Measurements from ENCODE around the gene POLN.

The POLN gene

DNA sequence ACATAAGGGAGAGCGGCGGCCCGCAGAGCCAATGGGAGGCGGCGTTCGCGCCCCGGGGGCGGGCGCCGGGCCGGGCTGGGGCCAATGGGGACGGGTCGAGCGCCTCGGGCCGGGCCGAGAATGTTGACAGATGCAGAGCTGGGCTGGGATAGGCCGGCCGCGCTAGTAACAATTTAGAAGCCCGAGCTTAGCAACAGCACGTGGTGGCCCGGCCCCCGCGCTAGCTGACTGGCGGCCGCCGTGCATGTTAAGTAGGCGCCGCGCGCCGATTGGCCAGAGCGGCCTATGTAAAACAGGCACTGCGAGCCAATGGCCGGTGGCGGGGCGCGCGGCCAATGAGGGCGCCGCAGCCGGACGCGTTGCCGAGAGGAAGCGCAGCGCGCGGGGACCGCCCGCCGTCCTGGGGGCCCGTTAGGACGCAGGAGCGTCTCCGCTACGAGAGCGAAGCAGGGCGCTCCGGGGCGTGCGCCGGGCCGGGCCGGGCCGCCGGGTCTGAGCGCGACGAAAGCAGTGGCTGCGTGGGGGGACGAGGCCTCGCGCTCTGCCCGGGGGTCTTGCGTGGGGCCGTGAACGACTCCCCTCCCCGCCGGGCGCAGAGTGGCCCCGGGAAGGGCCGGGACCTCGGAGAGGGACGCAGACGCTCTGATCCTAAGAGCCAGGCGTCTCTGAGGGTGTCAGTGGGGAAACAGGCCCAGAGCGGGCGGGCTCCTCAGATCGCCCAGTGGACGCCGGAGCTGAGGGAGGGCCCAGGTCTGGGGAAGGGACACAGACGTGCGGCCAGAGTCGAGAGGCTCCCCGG lies 20.4 kb upstream of the POLN start:
- DNase-seq = peak; percentile 99

DNA sequence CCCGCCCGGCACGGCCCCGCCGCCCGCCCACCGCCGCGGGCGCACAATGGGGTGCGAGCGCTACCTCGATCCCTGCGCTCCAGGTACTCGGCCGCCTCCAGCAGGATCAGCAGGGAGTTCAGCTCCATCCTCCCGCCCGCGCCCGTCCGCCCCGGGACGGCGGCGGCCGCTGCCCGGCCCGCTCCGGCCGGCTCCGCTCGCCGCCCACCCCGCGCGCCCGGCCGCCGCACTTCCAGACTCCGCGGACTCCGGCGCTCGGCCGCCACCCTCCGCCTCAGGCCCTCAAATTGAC lies 19.9 kb upstream of the POLN start, which contains the start of gene MXD4:
Gene MXD4, minus strand, starts transcription at position 257 of the 292 bp plus-strand sequence. Its CDS starts 129 bp downstream, at position 128.
- no peak for DNase-seq

DNA sequence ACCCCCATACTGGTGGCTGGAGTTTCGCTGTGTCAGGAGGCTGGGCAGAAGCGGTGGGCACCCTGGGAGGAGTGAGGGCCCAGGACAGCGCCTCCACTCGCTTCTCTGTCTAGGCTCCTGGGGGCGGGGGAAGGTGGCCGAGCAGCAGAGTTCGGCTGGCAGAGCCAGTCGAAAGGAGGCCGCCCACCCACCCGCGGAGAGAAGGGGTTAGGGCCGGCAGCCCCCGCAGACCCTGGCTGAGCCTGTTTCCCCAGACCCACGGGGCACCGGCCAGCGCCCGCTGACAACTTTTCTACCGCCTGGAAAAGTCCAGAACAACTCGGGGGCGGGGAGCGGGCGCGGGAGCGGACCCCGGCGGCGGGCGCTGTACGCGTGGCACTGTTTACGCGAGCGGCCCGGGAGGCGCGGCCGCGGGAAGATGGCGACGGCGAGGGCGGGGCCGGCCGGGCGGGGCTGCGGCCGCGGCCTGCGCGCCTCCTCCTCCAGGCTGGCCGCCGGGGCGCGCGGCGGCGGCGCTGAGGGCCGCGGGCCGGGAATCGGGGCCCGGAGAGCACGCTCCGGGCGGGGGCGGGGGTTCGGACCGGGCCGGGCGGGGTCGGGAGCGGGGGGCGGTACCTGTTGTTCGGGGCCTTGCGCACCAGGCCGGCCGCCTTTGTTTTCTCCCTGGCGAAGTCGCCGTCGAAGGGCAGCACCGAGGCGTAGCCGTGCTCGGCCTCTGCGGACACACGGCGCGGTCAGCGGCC lies 19.4 kb upstream of the POLN start:
- peak; percentile 73 for DNase-seq

DNA sequence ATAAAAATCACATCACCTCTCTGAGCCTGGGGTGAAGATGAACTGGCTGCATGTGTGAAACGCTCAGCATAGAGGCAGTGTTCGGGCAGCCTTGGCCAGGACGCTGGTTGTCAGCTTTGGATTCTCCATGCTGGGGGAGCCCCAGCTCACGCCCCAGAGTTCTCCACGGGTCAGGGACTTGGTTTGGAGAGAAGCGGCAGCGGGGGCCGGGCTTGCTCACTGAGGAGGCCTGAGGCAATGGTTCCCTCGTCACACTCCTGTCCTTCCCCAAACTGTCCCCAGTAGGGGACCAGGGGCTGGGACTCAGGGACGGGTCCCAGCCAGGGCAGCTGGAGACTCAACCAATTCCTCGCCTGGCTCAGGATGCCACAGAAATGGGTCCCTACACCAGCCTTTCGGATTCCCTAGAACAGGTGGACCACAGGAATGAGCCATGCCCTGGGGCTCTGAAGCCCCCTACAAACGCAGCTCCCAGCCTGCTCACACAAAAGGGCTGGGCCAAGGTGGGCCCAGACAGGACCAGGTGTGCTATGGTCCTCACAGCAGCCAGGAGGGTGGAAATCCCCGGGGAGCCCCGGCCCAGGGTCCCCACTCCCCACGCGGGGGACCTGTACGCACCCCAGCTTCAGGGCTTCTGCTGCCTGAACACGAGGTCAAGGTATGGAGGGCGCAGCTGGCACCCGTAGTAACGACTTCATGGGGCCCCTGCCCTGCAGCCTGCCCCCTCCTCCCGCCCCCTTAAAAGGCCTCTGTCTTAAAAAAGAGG lies 18.6 kb upstream of the POLN start:
- peak; percentile 48 for DNase-seq

DNA sequence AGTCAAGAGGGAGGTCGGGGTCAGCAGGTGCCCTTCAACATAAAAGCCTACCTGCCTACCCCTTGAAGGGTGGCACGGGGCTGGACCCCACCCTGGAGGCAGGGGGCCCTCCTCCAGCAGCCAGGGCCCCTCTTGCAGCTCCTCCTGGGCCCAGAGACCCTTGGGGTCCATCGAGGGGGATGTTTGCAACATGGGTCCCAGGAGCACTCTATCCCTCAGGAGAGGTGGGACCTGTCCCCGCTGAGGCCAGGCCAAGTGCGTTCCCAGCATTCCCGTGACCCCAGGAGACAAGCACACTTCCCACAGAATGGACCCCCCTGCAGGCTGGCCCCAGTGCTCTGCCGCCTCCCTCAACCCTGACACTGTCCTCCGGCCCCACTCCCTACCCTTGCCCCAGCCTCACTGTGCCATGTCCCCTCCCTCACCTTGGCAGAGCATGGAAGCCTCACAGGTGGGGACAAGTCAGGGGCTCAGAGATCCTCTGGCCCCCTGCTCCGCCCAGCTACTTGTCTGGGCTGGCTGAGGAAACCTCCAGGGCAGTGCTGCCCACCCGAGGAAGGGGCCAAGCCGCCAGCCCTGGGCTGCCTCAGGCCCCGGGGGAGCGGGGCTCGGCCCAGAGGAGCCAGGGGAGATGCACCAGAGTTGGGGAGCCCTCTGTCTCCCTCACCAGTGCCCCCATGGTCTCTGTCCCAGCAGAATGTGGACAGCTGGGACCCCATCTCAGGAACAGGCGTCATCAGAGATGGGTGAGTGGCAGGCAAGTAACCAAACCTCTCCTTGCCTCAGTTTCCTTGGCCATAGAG lies 17.8 kb upstream of the POLN start:
- peak; percentile 44 for DNase-seq

DNA sequence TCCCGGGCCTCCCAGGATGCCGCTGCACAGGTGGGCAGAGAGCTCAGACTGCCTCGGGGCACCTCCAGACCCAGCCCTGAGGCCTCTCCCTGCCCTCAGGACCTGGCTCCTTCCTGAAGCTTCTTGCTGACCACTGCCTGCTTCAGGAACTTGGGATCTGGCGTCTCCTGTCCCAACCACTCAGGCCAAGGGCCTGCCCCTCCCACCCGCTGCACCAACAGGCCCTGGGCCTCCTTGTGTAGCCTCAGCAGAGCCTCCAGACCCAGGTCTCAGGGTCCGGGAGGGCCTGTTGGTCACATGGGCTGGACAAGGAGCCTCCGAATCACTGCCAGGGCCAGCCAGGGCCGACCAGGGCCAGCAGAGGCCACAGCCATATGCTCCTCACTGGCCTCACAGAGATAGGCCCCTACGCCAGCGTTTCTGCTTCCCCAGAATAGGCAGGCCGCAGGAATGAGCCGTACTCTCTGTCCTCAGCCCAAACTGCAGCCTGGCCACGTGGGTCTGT lies 17.2 kb upstream of the POLN start:
- DNase-seq = peak; percentile 30

DNA sequence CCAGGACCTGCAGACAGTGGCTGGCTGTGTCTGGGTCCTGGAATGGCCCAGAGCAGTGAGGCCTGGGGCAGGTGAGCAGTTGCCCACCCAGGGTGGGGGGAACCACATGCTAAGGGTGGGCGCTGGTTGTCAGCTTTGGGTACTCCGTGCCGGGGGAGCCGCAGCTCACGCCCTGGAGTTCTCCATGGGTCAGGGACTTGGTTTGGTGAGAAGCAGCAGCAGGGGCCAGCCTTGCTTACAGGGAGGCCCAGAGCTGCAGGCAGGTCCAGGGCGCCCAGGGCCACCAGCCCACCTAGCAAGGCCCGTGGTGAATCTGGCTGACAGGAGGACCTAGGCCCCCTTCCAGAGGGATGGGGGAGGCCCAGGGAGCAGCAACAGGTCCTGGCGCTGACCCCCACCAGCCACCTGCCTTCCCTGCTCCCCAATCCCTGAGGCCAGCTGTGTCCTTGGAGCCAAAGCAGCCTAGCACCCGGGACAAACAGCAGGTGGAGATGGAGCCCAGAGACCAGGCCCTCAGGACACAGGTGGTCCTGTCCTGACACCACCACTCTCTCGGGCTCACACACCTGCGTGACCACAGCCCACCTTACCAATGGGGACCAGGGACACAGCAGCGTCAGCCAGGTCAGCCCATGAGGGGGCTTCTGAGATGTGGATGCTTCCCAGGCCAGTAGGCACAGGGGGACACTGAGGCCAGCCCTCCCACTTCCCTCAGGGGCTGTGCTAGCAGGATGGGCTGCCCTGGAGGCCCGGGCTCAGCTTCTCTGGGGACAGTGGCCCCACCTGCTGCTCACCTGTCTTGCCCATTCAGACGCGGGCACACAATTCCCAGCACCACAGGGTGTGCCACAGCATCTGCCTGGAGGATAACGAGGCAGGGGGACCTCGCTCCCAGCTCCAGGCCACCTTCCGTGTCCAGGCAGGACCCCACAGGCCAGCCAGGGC lies 16.4 kb upstream of the POLN start:
- peak; percentile 34 for DNase-seq

DNA sequence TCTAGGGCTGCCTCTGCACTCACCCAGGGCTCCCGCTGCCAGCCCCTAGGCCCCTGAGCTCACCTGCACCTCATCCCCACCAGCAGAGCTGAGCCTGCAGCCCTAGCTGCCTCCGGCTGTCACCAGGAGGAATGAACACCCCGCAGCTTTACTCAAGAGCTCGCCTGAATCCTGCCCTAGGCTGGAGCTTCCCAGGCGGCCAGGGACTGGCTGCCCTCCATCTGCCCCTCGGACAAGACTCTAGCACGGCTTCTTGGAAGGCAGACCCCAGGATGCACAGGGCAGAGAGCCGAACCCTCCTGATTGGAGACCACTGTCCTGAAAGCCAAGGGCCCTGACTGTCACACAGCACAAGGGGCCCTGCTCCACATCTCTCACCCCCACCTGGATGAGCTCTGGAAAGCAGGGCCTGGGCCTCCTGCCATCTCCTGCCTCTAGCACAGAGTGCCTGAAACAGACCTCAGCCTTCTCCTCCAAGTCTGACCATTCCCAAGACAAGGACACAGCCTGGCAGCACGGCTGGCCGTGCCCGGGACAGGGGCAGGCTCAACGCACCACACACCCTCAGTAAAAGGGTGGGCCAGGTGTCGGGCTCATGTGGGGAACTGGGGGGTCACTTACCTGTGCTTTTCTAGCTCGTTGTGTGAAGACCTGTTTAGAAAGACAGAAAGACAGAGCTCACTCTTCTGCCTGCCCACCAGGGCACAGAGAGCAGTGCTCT lies 15.6 kb upstream of the POLN start:
- DNase-seq = peak; percentile 44

DNA sequence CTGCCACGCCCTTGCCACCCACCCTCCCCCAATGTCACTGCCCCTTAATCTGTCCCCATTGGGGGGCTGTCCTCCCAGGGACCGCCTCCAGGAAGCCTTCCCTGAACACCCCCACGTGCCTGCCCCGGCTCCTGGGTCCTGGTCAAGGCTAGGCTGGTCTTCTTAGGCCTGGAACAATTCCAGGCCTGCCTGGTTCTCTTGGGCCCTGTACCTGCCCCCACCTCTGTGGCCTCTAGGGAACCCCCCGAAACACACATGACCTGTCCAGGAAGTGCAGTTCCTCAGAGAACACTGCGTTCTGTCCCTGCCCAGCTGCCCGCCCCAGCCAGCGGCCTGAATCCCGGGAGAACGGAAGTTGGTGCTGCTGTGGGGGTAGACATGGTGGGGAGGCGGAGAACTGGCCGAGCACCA lies 14.9 kb upstream of the POLN start:
- no peak for DNase-seq

DNA sequence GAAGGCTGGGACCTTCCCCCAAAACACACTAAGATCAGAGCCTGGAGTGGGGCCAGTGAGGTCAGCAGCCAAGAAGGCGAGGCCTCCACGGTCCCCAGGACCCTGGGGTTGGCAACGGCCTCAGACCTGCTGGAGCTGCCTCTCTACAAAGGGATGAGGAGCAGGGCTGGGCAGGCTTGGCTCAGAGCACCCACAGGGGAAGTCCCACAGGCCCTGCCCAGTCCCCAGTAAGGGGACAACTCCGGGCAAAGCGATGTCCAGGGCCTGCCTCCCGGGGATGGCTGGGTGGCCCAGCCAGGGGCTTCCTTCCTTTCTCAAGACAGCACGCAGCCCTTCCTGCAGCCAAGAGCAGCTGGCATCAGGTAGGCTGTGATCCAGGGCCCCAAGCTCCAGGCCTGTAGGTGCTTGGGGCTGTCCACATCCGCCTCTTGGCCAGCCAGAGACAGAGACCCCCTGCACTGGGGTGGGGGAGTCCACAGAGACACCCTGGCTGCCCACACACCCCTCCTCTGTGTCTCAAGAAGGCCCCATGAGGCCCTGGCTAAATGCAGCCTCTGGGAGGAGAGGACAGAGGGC lies 14.3 kb upstream of the POLN start:
- peak; percentile 41 for DNase-seq

DNA sequence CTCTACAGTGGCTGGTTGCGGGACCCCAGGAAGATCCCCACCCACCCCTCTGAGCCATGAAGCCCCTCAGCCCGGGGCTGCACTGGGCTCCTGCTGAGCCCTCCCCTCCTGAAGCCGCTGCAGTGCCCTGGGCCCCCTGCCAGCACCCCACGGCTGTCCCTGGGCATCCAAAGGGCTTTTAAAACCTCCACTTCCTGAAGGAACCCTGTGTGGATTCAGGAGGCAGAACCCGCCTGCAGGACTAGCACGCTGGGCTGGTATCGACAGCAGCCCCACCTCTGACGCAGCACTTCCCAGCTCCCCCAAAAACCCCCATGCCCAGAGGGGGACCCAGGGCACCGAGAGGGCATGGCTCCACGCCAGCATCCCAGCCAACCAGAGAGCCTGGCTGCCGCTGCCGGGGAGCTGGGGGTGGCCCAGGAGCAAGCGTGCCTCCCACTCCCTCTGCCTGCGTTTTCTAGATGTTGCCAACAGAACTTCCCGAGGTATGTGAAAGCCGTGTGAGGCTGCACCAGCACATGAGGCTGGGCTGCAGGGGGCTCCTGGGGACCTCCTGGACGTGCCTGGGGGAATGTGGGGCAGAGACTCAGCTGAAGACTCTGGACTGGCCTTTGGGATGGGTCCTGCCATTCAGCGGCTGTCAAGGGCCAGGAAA lies 13.7 kb upstream of the POLN start:
- DNase-seq = peak; percentile 59

DNA sequence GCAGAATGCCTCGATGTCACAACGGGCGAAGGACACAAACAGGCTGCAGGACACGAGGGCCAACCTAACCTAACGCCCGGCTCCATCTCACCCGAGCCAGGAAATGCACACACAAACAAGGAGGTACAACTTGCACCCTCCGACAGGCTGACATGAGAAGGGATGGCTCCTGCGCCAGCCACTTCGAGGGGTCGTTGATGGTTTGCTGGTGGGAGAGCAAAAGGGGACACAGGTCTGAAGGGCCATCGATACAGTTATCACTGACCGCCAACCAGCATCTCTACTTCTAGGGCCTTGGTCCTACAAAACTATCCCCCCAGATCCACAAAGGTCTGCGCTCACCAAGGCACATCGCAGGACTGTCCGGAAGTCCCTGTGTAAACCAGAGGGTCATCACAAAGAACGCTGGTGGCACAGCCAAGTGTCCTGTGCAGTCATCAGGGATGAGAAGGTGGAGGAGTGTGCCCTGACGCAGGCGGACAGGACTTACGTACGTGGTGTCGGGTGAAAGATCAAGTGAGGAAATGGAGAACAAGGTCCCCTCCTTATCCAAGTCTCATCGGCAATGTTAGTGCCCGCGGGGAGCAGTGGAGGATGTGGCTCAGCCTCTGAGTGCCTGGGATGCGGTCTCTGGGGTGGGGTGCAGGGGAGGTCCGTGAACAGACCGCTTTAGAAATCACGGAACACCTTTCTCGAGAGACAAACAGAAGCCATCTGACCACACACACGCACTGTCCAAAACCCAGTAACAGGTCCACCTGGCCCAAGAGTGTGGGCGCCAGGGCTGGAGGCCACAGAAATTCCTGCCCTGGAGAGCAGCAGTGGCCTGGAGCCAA lies 13.0 kb upstream of the POLN start:
- DNase-seq = peak; percentile 41

DNA sequence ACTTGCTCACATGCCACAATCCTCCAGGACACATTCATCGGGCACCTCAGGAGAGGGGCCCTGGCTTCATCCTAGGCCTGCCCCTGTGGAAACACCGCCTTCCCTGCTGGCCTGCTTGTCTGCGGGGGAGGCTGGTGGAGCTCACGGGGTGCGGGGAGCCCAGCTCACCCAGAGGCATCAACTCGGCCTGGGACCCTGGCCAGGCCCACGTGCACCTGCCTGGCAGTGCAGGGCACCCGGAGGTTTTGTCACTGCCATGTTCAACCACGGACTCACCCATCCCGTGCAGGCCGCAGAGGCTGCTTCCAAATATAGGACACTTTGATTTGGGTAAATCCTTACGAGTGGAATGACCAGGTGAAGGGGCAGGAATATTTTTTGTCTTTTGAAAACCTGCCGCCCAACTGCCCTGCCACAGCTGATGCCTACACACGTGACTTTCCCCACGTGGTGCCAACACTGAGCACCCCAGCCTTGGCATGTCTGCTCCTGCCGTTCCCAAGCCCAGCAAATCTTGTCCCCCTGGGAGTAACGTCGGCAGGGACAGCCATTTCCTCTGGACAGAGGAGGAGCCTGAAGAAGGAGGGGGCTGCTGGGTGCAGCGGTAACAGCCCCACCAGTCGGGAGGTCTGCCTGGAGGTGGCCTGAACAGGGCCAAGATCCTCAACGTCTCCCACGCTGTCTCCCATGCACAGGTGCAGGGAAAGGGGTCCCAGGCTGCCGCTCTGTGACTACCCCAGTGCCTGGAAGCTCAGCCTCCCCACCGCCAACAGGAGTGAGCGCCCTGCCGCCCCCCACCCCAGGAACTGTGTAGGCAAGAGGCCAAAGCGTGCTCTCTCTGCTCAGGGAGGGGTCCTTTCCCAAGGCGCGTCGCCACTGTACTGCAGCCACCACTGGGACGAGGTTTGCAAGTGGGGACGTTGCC lies 11.5 kb upstream of the POLN start:
- peak; percentile 21 for DNase-seq

DNA sequence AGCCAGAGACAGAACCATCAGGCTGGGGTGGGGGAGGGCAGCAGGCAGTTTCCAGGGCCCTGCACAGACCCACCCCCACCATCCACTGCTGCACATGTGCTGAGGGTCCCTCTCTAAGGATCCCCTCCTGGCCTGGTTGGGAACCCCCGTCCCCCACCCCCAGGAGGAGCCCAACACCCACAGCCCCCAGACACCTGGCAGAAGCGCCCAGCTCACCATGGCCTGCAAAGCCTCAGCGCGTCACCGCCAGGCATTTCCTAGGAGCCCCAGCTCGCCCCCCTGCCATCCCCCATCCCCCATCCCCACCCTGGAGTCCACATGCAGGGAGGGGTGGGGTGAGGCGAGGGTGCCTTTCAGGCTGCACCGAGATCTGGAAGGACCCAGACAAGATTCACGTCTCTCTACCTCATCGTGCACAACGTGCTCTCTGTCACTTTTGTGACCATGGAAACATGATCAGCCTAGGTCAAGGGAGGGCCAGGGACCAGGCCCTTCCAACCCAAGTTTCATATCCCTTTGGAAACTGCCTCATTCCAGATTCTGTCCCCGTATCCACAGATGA lies 10.7 kb upstream of the POLN start:
- DNase-seq = peak; percentile 30

DNA sequence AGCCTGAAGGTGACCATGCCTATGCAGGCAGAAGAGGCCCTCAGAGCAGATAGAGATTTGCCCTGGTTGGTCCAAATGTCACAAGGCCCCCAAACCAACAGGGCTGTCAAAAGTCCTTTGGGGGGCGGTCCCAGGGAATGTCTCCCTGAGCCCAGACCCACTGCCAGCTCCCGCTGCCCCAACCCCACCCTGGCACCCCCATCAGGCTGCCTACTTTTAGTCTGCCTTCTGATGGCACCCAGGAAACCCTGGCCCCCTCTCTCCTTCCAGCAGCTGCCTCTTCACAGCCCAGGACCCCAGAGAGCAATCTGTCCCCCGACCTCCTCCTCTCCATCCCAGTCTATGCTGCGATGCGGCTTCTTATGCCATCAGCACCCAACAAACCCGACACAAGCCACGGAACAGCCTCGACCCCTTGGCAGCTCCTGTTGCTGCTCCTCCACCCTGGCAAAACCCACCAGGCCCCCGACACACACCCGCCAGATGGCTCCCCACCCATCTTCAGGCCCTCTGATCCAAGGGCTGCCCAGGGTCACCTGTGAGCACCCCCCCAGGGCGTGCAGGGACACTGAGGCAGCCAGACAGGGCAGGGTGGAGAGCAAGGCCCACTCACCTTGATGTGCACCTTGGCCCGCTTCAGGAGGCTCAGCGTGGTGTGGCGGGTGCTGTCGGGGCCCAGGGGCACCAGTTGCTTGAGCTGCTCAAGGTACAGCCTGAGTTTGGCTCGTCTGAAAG lies 10.0 kb upstream of the POLN start:
- DNase-seq = peak; percentile 34

DNA sequence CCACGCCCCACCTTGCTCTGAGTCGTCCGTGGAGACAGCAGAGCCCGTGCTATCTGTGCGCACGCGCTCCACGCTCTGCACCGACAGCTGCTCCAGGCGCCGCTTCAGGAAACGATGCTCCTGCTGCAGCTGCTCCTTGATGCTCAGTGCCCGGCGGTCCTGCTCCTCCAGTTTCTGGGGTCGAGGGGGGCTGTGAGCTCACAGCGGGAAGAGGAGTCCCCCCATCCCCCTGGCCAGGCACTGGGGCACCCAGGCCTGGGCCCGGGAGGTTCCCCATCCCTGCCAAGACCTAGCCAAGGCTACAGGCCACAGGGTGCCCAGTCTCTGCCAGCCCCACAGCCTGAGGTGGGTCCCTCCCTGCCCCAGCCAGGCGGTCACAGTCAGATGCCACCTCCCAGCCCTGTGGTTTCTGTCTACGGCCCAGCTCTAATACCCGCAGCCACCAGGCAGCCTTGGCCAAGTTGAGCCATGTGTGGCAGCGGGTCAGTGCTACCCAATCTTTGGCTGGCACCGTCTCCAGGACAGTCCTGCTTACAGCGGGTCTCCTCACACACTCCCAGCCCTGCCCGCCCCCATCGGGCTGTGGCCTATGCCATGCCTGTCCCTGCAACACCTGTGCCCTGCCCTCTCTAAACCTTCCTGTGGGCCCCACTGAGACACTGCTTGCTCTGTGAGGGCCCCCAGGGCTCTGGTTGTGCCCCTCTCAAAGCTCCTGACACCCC lies 9.3 kb upstream of the POLN start:
- no peak for DNase-seq

Data from right forelimb (tissue), 1 donor.